GM12878 (cell line): Measurements from ENCODE around the gene ROBO4. TPM values are rescaled to one million over a fixed set of nuclear protein-coding genes. Genes with fewer than 3 reads are reported as not detected.

Experiments
- ATAC-seq: fragments of 200-7000 bp; cut with Tn5 transposase; 3 replicates; pipeline ENCODE4 v1.9.1; 2020; ENCODE audit warnings: mild to moderate bottlenecking, moderate library complexity
- BruUV-seq: library from RNA; stranded (reverse); fragments of 400-500 nt; replicated peaks from 2 replicates; lab custom pipeline; 2021; lab: Mats Ljungman, UMichigan
- CTCF ChIA-PET: fragments of 300-600 bp; sonication (Branson Sonifier 250); formaldehyde crosslinking; extraction: SDS; loops from one replicate; lab custom pipeline; 2021; ENCODE audit warnings: inconsistent platforms; lab: Yijun Ruan, JAX
- POLR2A ChIA-PET: fragments of 350-600 bp; formaldehyde crosslinking; extraction: SDS; loops from one replicate; lab custom pipeline; 2021; ENCODE audit warnings: inconsistent platforms; lab: Charles Lee
- RAD21 ChIA-PET: fragments of 300-600 bp; sonication (Branson Sonifier 250); formaldehyde crosslinking; loops from one replicate; lab custom pipeline; 2023; ENCODE audit warnings: antibody characterized with exemption; ENCODE audit not compliant: unreplicated experiment; lab: Charles Lee
- SMC1A ChIA-PET: fragments of 300-600 bp; sonication (Branson Sonifier 250); formaldehyde crosslinking; loops from one replicate; lab custom pipeline; 2023; ENCODE audit not compliant: unreplicated experiment, uncharacterized antibody; lab: Charles Lee
- DNase-seq: peaks from one replicate; pipeline ENCODE4 v3.0.0-alpha.2; 2011; ENCODE audit warnings: low read depth, low spot score
- FAIRE-seq: peaks from 3 replicates; lab custom pipeline; 2011; peaks lifted over from hg19 to GRCh38; lab: Jason Lieb, UNC
- H2AFZ ChIP-seq: 2 replicates; pipeline ENCODE4 v1.6.0; 2011; ENCODE audit warnings: low read depth, low read length, control low read depth; ENCODE audit not compliant: control insufficient read depth
- H3K27ac ChIP-seq: 2 replicates; pipeline ENCODE4 v1.5.1; 2011; ENCODE audit warnings: control low read depth; ENCODE audit not compliant: control insufficient read depth, insufficient read depth
- H3K27me3 ChIP-seq, 2 experiments: replicated peaks in 1 of 2; 2 replicates each; pipeline versions ENCODE4 v1.6.0 to v1.6.1; 2011; ENCODE audit warnings: low read length in 1 of 2; ENCODE audit not compliant: control insufficient read depth in 2 of 2, insufficient read depth in 2 of 2
- H3K36me3 ChIP-seq, 2 experiments: 2 replicates each; pipeline ENCODE4 v1.5.1; 2011; ENCODE audit warnings: low read length in 1 of 2; ENCODE audit not compliant: control insufficient read depth in 2 of 2, insufficient read depth in 2 of 2
- H3K4me1 ChIP-seq: 2 replicates; pipeline ENCODE4 v1.6.1; 2011; ENCODE audit warnings: mild to moderate bottlenecking, low read length, moderate library complexity, mixed read lengths; ENCODE audit not compliant: control insufficient read depth, insufficient read depth
- H3K4me2 ChIP-seq: 2 replicates; pipeline ENCODE4 v1.6.0; 2011; ENCODE audit warnings: control low read depth; ENCODE audit not compliant: control insufficient read depth, insufficient read depth
- H3K4me3 ChIP-seq: fragments of 200-600 bp; sonication (generic); 2 replicates; pipeline ENCODE4 v1.5.1; 2016
- H3K79me2 ChIP-seq: 2 replicates; pipeline ENCODE4 v1.6.0; 2011; ENCODE audit warnings: low read length; ENCODE audit not compliant: control insufficient read depth, insufficient read depth
- H3K9ac ChIP-seq: 2 replicates; pipeline ENCODE4 v1.8.0; 2011; ENCODE audit warnings: low read length, control low read depth, mixed read lengths; ENCODE audit not compliant: control insufficient read depth, insufficient read depth
- H3K9me3 ChIP-seq: replicated peaks from 3 replicates; pipeline ENCODE4 v1.5.1; 2011; ENCODE audit warnings: mild to moderate bottlenecking, low read length; ENCODE audit not compliant: control insufficient read depth, insufficient read depth
- H4K20me1 ChIP-seq: 2 replicates; pipeline ENCODE4 v1.6.0; 2011; ENCODE audit not compliant: control insufficient read depth, insufficient read depth
- RAD21 ChIP-seq: IDR thresholded peaks from 2 replicates; pipeline ENCODE4 v1.6.1; 2011; ENCODE audit warnings: mild to moderate bottlenecking, low read depth, low read length, moderate library complexity; ENCODE audit not compliant: insufficient read depth
- RUNX3 ChIP-seq: IDR thresholded peaks from 2 replicates; pipeline ENCODE4 v1.6.1; 2012; ENCODE audit warnings: low read length, inconsistent platforms
- SMC3 ChIP-seq: IDR thresholded peaks from 2 replicates; pipeline ENCODE4 v1.6.1; 2011; ENCODE audit warnings: low read length, improper control_type of control experiment, borderline replicate concordance
- SUZ12 ChIP-seq: fragments of 200-600 bp; sonication (generic); IDR thresholded peaks from one replicate; pipeline ENCODE4 v1.6.1; 2018; ENCODE audit warnings: antibody characterized with exemption, mild to moderate bottlenecking; ENCODE audit not compliant: unreplicated experiment
- TAF1 ChIP-seq: IDR thresholded peaks from 2 replicates; pipeline ENCODE4 v1.6.1; 2011; ENCODE audit warnings: mild to moderate bottlenecking, low read depth, low read length, borderline replicate concordance
- YY1 ChIP-seq: IDR thresholded peaks from 2 replicates; pipeline ENCODE4 v1.6.1; 2011; ENCODE audit warnings: low read depth, mild to moderate bottlenecking, low read length
- WGBS: methylation state at CpG from one replicate; pipeline ENCODE4 v1.1.6; 2016; ENCODE audit warnings: low lambda C conversion rate; ENCODE audit not compliant: insufficient replicate concordance, insufficient coverage; ENCODE audit errors: missing lambda C conversion rate; 5-methylcytosine and 5-hydroxymethylcytosine counted together
- in situ Hi-C: fragments of 300-500 bp; cut with MboI; formaldehyde crosslinking; loops from 9 replicates; pipeline ENCODE4 v1.14.3; 2018; ENCODE audit warnings: mixed read lengths
- intact Hi-C: fragments of 100-400 bp; cut with micrococcal nuclease; formaldehyde crosslinking; loops from one replicate; pipeline ENCODE4 v1.14.2; 2022; ENCODE audit not compliant: unreplicated experiment
- polyA plus RNA-seq, 11 experiments: library from polyadenylated mRNA; depleted of rRNA in 4 of 11; unstranded in 6 of 11; stranded (reverse) in 5 of 11; fragments of >200 nt; fragmentation: Nextera tagmentation in 4 of 11; fragmentation: Illumina TruSeq in 1 of 11; extraction: Ambion mirVana in 4 of 11; extraction: Trizol in 1 of 11; gene quantifications; 1 replicate in 1 of 11; 2 replicates in 10 of 11; pipeline versions ENCODE4 v1.2.1 to v1.2.3, GENCODE V29; 2011 to 2016; ENCODE audit warnings: inconsistent platforms in 2 of 11, missing spikeins in 2 of 11, low read depth in 1 of 11
- total RNA-seq, 4 experiments: library from RNA; depleted of rRNA in 3 of 4; stranded (reverse); fragments of >200 nt in 3 of 4; fragmentation: Illumina TruSeq in 1 of 4; extraction: Trizol in 1 of 4; gene quantifications; 2 replicates each; pipeline versions ENCODE4 v1.2.1 to v1.2.3, GENCODE V29; 2013 to 2021
- TF ChIP-seq, protein P1 (sequence below), 3 experiments: IDR thresholded peaks in 2 of 3; conservative IDR thresholded peaks in 1 of 3; 2 replicates each; pipeline ENCODE4 v1.5.1; 2011; ENCODE audit warnings: low read depth in 3 of 3, low read length in 3 of 3, mild to moderate bottlenecking in 3 of 3, control low read depth in 2 of 3, moderate library complexity in 2 of 3, inconsistent platforms in 1 of 3, mixed read lengths in 1 of 3; ENCODE audit not compliant: control insufficient read depth in 2 of 3, insufficient read depth in 1 of 3; ENCODE audit errors: extremely low read depth in 1 of 3
- TF ChIP-seq, protein P2 (sequence below): IDR thresholded peaks from 2 replicates; pipeline ENCODE4 v1.6.1; 2012; ENCODE audit warnings: low read depth, low read length, improper control_type of control experiment

The ROBO4 gene
- total and polyA plus RNA-seq, 10 of the 15 experiments (the other 5 are each of a cell fraction or from before 2014, with no cell fraction given), result not detected

GRCh38 chr11:124865902-124866851, 31.5 kb downstream of the ROBO4 start:
- no peak overlapping the region for H3K4me2 ChIP-seq
- DNase-seq (no peak), FAIRE-seq (no peak), ATAC-seq (peak; percentile 75)
- WGBS, result 12% methylated on average over 55 of the region's 62 CpGs
- RAD21 ChIA-PET, result interaction anchor here (0.7 kb wide), 1 partner anchor 449 kb away, joined by 3 read pairs; no protein-coding TSS in a partner anchor
- no peak overlapping the region for H3K9ac ChIP-seq
- peaks cover 31% of the 10 kb centered on the region in 2 experiments for H3K27me3 ChIP-seq
- no peaks in the 10 kb centered on the region for H4K20me1 ChIP-seq
- TF ChIP-seq RUNX3 (0 out of 2 replicates have a peak, but pooled peaks have one; percentile 10), SUZ12 (peak; percentile 16), RAD21 (0 out of 2 replicates have a peak, but pooled peaks have one; percentile 12), YY1 (0 out of 2 replicates have a peak, but pooled peaks have one; percentile 25), SMC3 (peak; percentile 27; the same call in 1 of the 2 replicates), TAF1 (no peak)
- TF ChIP-seq, protein P1, sequence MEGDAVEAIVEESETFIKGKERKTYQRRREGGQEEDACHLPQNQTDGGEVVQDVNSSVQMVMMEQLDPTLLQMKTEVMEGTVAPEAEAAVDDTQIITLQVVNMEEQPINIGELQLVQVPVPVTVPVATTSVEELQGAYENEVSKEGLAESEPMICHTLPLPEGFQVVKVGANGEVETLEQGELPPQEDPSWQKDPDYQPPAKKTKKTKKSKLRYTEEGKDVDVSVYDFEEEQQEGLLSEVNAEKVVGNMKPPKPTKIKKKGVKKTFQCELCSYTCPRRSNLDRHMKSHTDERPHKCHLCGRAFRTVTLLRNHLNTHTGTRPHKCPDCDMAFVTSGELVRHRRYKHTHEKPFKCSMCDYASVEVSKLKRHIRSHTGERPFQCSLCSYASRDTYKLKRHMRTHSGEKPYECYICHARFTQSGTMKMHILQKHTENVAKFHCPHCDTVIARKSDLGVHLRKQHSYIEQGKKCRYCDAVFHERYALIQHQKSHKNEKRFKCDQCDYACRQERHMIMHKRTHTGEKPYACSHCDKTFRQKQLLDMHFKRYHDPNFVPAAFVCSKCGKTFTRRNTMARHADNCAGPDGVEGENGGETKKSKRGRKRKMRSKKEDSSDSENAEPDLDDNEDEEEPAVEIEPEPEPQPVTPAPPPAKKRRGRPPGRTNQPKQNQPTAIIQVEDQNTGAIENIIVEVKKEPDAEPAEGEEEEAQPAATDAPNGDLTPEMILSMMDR (IDR thresholded peaks at IDR 0.05 in 2 of 3, conservative IDR thresholded peaks at IDR 0.05 in 1 of 3; ENCODE audit: control insufficient read depth in 2 of 3, extremely low read depth in 1 of 3, insufficient read depth in 1 of 3, low read depth in 3 of 3, low read length in 3 of 3), result peak; percentile 38 to 67 (median 46)
- TF ChIP-seq, protein P2, sequence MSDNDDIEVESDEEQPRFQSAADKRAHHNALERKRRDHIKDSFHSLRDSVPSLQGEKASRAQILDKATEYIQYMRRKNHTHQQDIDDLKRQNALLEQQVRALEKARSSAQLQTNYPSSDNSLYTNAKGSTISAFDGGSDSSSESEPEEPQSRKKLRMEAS, result no peak
- no peak overlapping the region for H3K27ac ChIP-seq
- H3K4me1 ChIP-seq, result no peaks in the 10 kb centered on the region
- SMC1A ChIA-PET, result interaction anchor here (0.7 kb wide), 1 partner anchor 37 kb away, joined by 3 read pairs; no protein-coding TSS in a partner anchor
- H2AFZ ChIP-seq, result no peak overlapping the region
- POLR2A ChIA-PET, result interaction anchor here (1.1 kb wide), 1 partner anchor 8 kb away, joined by 4 read pairs; no protein-coding TSS in a partner anchor
- H3K9me3 ChIP-seq, result no peaks in the 10 kb centered on the region
- intact Hi-C loops (loop anchor here (5.0 kb wide), 1 partner anchor 464 kb away; no protein-coding TSS in a partner anchor), in situ Hi-C loops (no loop called here)
- H3K36me3 ChIP-seq, result no peaks in the 10 kb centered on the region
- no peaks in the 10 kb centered on the region for H3K79me2 ChIP-seq
- no TSS peak for BruUV-seq
- no peak overlapping the region for H3K4me3 ChIP-seq
- CTCF ChIA-PET, result interaction anchor here (0.8 to 1.6 kb wide), 9 partner anchors 10 to 227 kb away, joined by 3 to 5 read pairs (median 3); no protein-coding TSS in a partner anchor
